Astrocyte (in vitro differentiated cells and primary cell): ENCODE measurements around the gene STK32B. TPM values are rescaled to one million over a fixed set of nuclear protein-coding genes. Genes with fewer than 3 reads are reported as not detected.

Experiments used
- DNase-seq: peaks from one replicate; pipeline ENCODE4 v3.0.0-alpha.2; 2010; ENCODE audit warnings: low read depth
- FAIRE-seq: peaks from 2 replicates; lab custom pipeline; 2011; peaks lifted over from hg19 to GRCh38; lab: Jason Lieb, UNC
- H2AFZ ChIP-seq: 2 replicates; pipeline ENCODE4 v1.6.0; 2012; ENCODE audit warnings: low read depth, low read length, inconsistent platforms
- H3K27ac ChIP-seq: 2 replicates; pipeline ENCODE4 v1.5.1; 2011; ENCODE audit warnings: low read depth, low read length, inconsistent platforms
- H3K27me3 ChIP-seq: 2 replicates; pipeline ENCODE4 v1.6.0; 2011; ENCODE audit warnings: low read length, inconsistent platforms; ENCODE audit not compliant: insufficient read depth
- H3K36me3 ChIP-seq: 2 replicates; pipeline ENCODE4 v1.5.1; 2011; ENCODE audit warnings: low read length, inconsistent platforms; ENCODE audit not compliant: insufficient read depth
- H3K4me1 ChIP-seq: 2 replicates; pipeline ENCODE4 v1.5.1; 2011; ENCODE audit warnings: low read length, inconsistent platforms; ENCODE audit not compliant: insufficient read depth
- H3K4me2 ChIP-seq: 2 replicates; pipeline ENCODE4 v1.6.0; 2012; ENCODE audit warnings: low read length, inconsistent platforms
- H3K4me3 ChIP-seq: 2 replicates; pipeline ENCODE4 v1.5.1; 2011; ENCODE audit warnings: low read depth, mild to moderate bottlenecking, low read length, inconsistent platforms; ENCODE audit not compliant: insufficient read depth
- H3K79me2 ChIP-seq: 2 replicates; pipeline ENCODE4 v1.6.0; 2012; ENCODE audit warnings: mild to moderate bottlenecking, low read length, inconsistent platforms; ENCODE audit not compliant: insufficient read depth
- H3K9ac ChIP-seq: 2 replicates; pipeline ENCODE4 v1.6.0; 2012; ENCODE audit warnings: mild to moderate bottlenecking, low read length, inconsistent platforms
- H3K9me3 ChIP-seq: 2 replicates; pipeline ENCODE4 v1.5.1; 2012; ENCODE audit warnings: low read depth, mild to moderate bottlenecking, low read length, inconsistent platforms; ENCODE audit not compliant: insufficient read depth
- H4K20me1 ChIP-seq: 2 replicates; pipeline ENCODE4 v1.6.0; 2012; ENCODE audit warnings: low read length, inconsistent platforms; ENCODE audit not compliant: insufficient read depth
- H3K27ac Mint-ChIP-seq: one replicate; pipeline ENCODE4 v1.8.0; 2021; ENCODE audit warnings: mild to moderate bottlenecking, mixed read lengths; ENCODE audit not compliant: unreplicated experiment
- H3K27me3 Mint-ChIP-seq: one replicate; pipeline ENCODE4 v1.8.0; 2021; ENCODE audit warnings: low read depth, mixed read lengths; ENCODE audit not compliant: unreplicated experiment
- H3K36me3 Mint-ChIP-seq: one replicate; pipeline ENCODE4 v1.8.0; 2021; ENCODE audit warnings: low read depth, mixed read lengths; ENCODE audit not compliant: unreplicated experiment
- H3K4me1 Mint-ChIP-seq: one replicate; pipeline ENCODE4 v1.8.0; 2021; ENCODE audit warnings: low read depth, mixed read lengths; ENCODE audit not compliant: unreplicated experiment
- H3K4me3 Mint-ChIP-seq: one replicate; pipeline ENCODE4 v1.8.0; 2021; ENCODE audit warnings: mild to moderate bottlenecking, moderate library complexity, mixed read lengths; ENCODE audit not compliant: unreplicated experiment
- H3K9me3 Mint-ChIP-seq: one replicate; pipeline ENCODE4 v1.8.0; 2021; ENCODE audit warnings: mild to moderate bottlenecking, mixed read lengths; ENCODE audit not compliant: unreplicated experiment
- CTCF ChIP-seq: IDR thresholded peaks from 2 replicates; pipeline ENCODE4 v1.5.1; 2011; ENCODE audit warnings: low read depth, mild to moderate bottlenecking, inconsistent platforms, low read length, moderate library complexity; ENCODE audit not compliant: insufficient read depth
- EZH2 ChIP-seq: IDR thresholded peaks from 2 replicates; pipeline ENCODE4 v1.6.1; 2012; ENCODE audit warnings: mild to moderate bottlenecking, low read length, inconsistent platforms; ENCODE audit not compliant: insufficient read depth
- total RNA-seq: library from RNA; stranded (reverse); gene quantifications from 2 replicates; pipeline ENCODE4 v1.2.1, GENCODE V29; 2021

The STK32B gene
- total RNA-seq, 1 donor from 2014 or later = 2.9 TPM

GRCh38 chr4:5200513-5200912 lies 149.2 kb downstream of the STK32B start:
- Histone ChIP-seq H2AFZ (no peak overlapping the region), H3K79me2 (no peaks in the 10 kb centered on the region), H3K27ac (no peak overlapping the region), H4K20me1 (no peaks in the 10 kb centered on the region), H3K27me3 (no peaks in the 10 kb centered on the region), H3K9me3 (no peaks in the 10 kb centered on the region), H3K4me1 (no peaks in the 10 kb centered on the region), H3K36me3 (no peaks in the 10 kb centered on the region), H3K9ac (no peak overlapping the region), H3K4me2 (no peak overlapping the region), H3K4me3 (no peak overlapping the region)
- FAIRE-seq = no peak
- H3K36me3 Mint-ChIP-seq = no peaks in the 10 kb centered on the region
- no peak for DNase-seq
- H3K27me3 Mint-ChIP-seq = no peaks in the 10 kb centered on the region
- TF ChIP-seq CTCF (no peak), EZH2 (no peak)
- H3K9me3 Mint-ChIP-seq = peaks cover 6% of the 10 kb centered on the region
- H3K4me1 Mint-ChIP-seq = peaks cover 8% of the 10 kb centered on the region
- H3K27ac Mint-ChIP-seq = no peak overlapping the region
- H3K4me3 Mint-ChIP-seq = no peak overlapping the region

GRCh38 chr4:5203309-5203992 lies 152.2 kb downstream of the STK32B start:
- Histone ChIP-seq H3K36me3 (no peaks in the 10 kb centered on the region), H3K4me3 (no peak overlapping the region), H3K79me2 (no peaks in the 10 kb centered on the region), H2AFZ (no peak overlapping the region), H4K20me1 (no peaks in the 10 kb centered on the region), H3K9me3 (no peaks in the 10 kb centered on the region), H3K4me1 (peaks cover 14% of the 10 kb centered on the region), H3K9ac (no peak overlapping the region), H3K27me3 (no peaks in the 10 kb centered on the region), H3K4me2 (no peak overlapping the region), H3K27ac (no peak overlapping the region)
- Mint-ChIP-seq H3K36me3 (no peaks in the 10 kb centered on the region), H3K27ac (no peak overlapping the region), H3K4me3 (no peak overlapping the region), H3K9me3 (peaks cover 7% of the 10 kb centered on the region), H3K27me3 (no peaks in the 10 kb centered on the region), H3K4me1 (peaks cover 16% of the 10 kb centered on the region)
- TF ChIP-seq CTCF (no peak), EZH2 (no peak)
- no peak for FAIRE-seq
- DNase-seq = no peak

- FAIRE-seq (no peak), DNase-seq (no peak)
- no peaks in the 10 kb centered on the region for H3K79me2 ChIP-seq
- Mint-ChIP-seq H3K27me3 (no peaks in the 10 kb centered on the region), H3K27ac (no peak overlapping the region), H3K9me3 (peaks cover 7% of the 10 kb centered on the region), H3K36me3 (no peaks in the 10 kb centered on the region), H3K4me1 (peaks cover 16% of the 10 kb centered on the region), H3K4me3 (no peak overlapping the region)
- no peak overlapping the region for H3K4me2 ChIP-seq
- H3K27me3 ChIP-seq = no peaks in the 10 kb centered on the region
- H3K9ac ChIP-seq = no peak overlapping the region
- TF ChIP-seq EZH2 (no peak), CTCF (no peak)
- H3K4me3 ChIP-seq = no peak overlapping the region
- H3K27ac ChIP-seq = no peak overlapping the region
- no peaks in the 10 kb centered on the region for H3K36me3 ChIP-seq
- H3K9me3 ChIP-seq = no peaks in the 10 kb centered on the region
- no peak overlapping the region for H2AFZ ChIP-seq
- peaks cover 14% of the 10 kb centered on the region for H3K4me1 ChIP-seq
- H4K20me1 ChIP-seq = no peaks in the 10 kb centered on the region
These were observed 152.7 kb downstream of the STK32B start for GRCh38 chr4:5203993-5204310.
